Skeletal muscle satellite cell (primary cell): ENCODE data around the gene SUCO. TPM values are rescaled to one million over a fixed set of nuclear protein-coding genes. Genes with fewer than 3 reads are reported as not detected.
A peak's percentile ranks its signal among the peaks of the same experiment; 100 is the strongest.

Experiments used
- H3K27me3 ChIP-seq: 2 replicates; pipeline ENCODE4 v1.7.0; 2013; ENCODE audit warnings: low read length; ENCODE audit not compliant: control insufficient read depth, insufficient read depth
- H3K36me3 ChIP-seq: 2 replicates; pipeline ENCODE4 v1.7.0; 2013; ENCODE audit warnings: mild to moderate bottlenecking, control low read depth, low read length; ENCODE audit not compliant: insufficient read depth
- H3K4me1 ChIP-seq: 2 replicates; pipeline ENCODE4 v1.7.0; 2013; ENCODE audit warnings: low read length; ENCODE audit not compliant: control insufficient read depth, insufficient read depth
- H3K4me2 ChIP-seq: 2 replicates; pipeline ENCODE4 v1.7.0; 2013; ENCODE audit warnings: mild to moderate bottlenecking, low read length
- H3K4me3 ChIP-seq: 2 replicates; pipeline ENCODE4 v1.7.0; 2013; ENCODE audit warnings: low read length
- H3K9ac ChIP-seq: 2 replicates; pipeline ENCODE4 v1.7.0; 2013; ENCODE audit warnings: mild to moderate bottlenecking, low read depth, low read length, moderate library complexity
- H3K9me3 ChIP-seq: replicated peaks from 2 replicates; pipeline ENCODE4 v1.7.0; 2013; ENCODE audit warnings: mild to moderate bottlenecking, control low read depth, low read length
- total RNA-seq: library from RNA; depleted of rRNA; stranded (reverse); fragments of >200 nt; gene quantifications from 2 replicates; pipeline ENCODE4 v1.2.3, GENCODE V29; 2012; rRNA removed

The SUCO gene, protein sequence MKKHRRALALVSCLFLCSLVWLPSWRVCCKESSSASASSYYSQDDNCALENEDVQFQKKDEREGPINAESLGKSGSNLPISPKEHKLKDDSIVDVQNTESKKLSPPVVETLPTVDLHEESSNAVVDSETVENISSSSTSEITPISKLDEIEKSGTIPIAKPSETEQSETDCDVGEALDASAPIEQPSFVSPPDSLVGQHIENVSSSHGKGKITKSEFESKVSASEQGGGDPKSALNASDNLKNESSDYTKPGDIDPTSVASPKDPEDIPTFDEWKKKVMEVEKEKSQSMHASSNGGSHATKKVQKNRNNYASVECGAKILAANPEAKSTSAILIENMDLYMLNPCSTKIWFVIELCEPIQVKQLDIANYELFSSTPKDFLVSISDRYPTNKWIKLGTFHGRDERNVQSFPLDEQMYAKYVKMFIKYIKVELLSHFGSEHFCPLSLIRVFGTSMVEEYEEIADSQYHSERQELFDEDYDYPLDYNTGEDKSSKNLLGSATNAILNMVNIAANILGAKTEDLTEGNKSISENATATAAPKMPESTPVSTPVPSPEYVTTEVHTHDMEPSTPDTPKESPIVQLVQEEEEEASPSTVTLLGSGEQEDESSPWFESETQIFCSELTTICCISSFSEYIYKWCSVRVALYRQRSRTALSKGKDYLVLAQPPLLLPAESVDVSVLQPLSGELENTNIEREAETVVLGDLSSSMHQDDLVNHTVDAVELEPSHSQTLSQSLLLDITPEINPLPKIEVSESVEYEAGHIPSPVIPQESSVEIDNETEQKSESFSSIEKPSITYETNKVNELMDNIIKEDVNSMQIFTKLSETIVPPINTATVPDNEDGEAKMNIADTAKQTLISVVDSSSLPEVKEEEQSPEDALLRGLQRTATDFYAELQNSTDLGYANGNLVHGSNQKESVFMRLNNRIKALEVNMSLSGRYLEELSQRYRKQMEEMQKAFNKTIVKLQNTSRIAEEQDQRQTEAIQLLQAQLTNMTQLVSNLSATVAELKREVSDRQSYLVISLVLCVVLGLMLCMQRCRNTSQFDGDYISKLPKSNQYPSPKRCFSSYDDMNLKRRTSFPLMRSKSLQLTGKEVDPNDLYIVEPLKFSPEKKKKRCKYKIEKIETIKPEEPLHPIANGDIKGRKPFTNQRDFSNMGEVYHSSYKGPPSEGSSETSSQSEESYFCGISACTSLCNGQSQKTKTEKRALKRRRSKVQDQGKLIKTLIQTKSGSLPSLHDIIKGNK (N-terminal part only)
- total RNA-seq = 22.1 and 25.6 TPM in 2 replicates

DNA sequence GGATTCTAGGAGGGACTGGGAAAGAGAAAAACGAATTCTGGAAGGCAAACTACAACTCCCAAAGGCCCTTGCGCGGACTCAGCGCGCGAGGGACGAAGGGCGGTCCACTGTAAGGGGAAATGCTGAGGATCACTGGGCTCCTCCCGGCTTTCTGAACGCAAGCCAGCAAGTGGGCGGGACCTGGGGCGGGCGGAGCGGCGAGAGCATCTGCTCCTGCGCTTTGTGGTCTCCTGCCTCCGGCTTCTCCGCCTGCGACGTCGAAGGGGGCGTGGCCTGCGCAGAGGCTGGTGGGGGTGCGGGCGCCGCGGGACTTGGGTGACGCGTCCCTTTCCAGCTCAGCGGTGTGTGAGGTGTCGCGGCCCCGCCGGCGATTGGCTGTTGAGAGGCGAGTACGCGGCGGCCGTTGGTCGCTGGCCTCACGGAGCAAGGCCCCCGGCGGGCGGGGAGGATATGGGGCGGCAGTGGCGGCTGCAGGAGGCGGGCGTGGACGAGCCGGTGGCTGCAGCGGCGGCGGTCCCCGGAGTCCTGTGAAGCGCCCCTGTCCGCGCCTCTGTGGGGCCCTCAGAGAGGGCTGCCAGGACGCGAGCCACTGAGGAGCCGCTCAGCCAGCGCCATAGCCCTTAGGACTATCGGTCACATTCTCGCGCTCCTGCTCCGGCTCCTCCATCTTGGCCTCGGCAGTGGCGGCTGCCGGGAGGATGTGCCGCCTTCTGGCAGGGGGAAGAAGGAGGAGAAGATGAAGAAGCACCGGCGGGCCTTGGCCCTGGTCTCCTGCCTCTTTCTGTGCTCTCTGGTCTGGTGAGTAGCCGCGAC is at the start of gene SUCO:
SUCO (plus strand) TSS at position 451 of the 813 bp plus-strand sequence; CDS start at position 737, 286 bp downstream.
- Histone ChIP-seq H3K36me3 (no peaks in the 10 kb centered on the region), H3K4me2 (peak within 1 kb of the TSS; percentile 94), H3K27me3 (no peaks in the 10 kb centered on the region), H3K4me3 (peak within 1 kb of the TSS; percentile 92), H3K4me1 (peaks cover 27% of the 10 kb centered on the region), H3K9ac (peak within 1 kb of the TSS; percentile 91), H3K9me3 (no peaks in the 10 kb centered on the region)

DNA sequence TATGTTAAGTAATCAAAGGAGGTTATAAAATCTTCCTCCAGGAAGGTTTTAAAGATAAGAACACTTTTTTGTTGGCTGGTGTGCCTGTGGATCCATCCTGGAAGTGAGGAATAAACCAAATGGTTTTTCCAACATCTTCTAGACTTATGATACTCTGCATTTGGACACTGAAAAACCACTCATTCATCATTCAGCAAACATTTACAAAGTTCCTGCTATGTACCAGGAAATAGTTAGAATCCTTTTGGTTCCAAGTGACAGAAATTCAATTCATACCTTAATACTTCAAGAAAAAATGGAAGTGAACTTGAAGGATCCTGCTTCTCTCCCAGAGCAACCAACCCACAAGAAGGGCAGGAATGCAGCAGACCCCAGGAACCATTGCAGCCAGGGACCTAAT is 49.5 kb upstream of the SUCO start:
- Histone ChIP-seq H3K27me3 (peaks cover 51% of the 10 kb centered on the region), H3K9me3 (no peaks in the 10 kb centered on the region), H3K4me2 (no peak overlapping the region), H3K36me3 (no peaks in the 10 kb centered on the region), H3K9ac (no peak overlapping the region), H3K4me3 (no peak overlapping the region), H3K4me1 (no peaks in the 10 kb centered on the region)

DNA sequence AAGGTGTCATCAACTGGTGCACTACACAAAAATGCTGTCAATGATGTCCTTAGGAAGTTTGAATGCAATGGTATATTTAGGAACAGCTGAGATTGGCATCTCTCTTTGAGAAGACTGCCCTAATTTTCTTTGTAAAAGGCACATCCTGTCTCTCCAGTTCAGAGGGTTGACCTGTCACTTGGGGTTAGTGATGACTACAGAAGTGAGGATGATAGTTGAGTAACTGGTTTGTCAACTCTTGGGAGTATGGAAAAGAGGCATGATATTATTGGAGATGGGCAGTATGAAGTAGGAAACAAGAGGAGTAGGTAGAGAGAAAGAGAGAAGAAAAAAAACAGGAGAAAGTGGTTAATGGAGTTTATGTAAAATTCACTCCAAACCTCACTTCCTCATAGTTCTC is 48.7 kb upstream of the SUCO start:
- Histone ChIP-seq H3K4me2 (no peak overlapping the region), H3K9me3 (no peaks in the 10 kb centered on the region), H3K4me1 (no peaks in the 10 kb centered on the region), H3K4me3 (no peak overlapping the region), H3K27me3 (peaks cover 53% of the 10 kb centered on the region), H3K36me3 (no peaks in the 10 kb centered on the region), H3K9ac (no peak overlapping the region)

DNA sequence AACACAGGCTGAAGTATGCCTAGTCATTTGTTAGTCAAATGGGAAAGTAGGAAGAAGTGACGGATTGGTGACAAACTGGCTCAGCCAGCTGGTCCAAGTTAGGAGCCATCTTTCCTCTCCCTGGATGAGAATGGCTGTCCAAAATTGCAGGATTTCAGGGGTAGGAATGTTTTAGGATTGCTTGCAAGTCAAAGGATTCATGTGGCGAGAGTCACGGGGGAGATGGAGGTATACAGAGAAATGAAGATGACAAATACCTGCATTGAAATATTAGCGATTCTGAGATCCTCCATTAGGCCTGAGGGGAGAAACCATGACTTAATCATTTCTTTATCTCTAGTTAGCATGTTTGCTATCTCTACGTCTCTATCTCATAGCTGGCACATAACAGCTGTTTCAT is 47.3 kb upstream of the SUCO start:
- peaks cover 53% of the 10 kb centered on the region for H3K27me3 ChIP-seq
- no peaks in the 10 kb centered on the region for H3K36me3 ChIP-seq

DNA sequence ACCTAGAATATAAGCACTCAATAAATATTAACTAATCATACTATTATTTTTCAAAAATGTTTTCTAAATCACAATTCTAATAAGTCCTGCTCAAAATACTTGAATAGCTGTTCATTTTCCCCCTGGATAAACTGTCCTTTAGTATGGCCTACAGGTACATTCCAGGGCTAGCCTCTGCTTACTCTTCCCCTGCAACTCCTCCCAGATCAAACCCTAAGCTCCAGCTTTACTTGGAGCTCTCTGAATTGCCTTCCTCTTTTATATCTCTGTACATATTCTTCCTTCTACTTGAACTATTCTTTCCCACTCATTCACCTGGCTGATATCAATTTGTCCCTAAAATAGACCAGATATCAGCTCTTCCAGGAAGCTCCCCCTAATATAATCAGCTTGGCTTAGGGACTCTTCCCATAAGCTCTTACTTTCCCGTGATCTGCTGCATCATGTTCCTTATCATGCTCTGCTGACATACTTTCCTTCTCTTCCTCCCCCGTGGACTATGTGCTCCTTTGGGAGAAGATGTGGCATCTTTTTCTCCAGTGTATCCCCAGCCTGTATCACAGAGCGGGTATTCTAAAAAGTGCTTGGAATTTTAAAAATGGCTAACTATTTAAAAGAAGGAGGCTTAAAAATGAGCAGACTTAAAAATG is 46.0 kb upstream of the SUCO start:
- peaks cover 63% of the 10 kb centered on the region for H3K27me3 ChIP-seq
- no peaks in the 10 kb centered on the region for H3K36me3 ChIP-seq
- no peaks in the 10 kb centered on the region for H3K9me3 ChIP-seq
- H3K9ac ChIP-seq = no peak overlapping the region
- no peaks in the 10 kb centered on the region for H3K4me1 ChIP-seq
- no peak overlapping the region for H3K4me2 ChIP-seq
- no peak overlapping the region for H3K4me3 ChIP-seq

More for the DNA sequence above, 47.3 kb upstream of the SUCO start:
- Histone ChIP-seq H3K9me3 (no peaks in the 10 kb centered on the region), H3K4me2 (no peak overlapping the region), H3K9ac (no peak overlapping the region), H3K4me3 (no peak overlapping the region), H3K4me1 (no peaks in the 10 kb centered on the region)

DNA sequence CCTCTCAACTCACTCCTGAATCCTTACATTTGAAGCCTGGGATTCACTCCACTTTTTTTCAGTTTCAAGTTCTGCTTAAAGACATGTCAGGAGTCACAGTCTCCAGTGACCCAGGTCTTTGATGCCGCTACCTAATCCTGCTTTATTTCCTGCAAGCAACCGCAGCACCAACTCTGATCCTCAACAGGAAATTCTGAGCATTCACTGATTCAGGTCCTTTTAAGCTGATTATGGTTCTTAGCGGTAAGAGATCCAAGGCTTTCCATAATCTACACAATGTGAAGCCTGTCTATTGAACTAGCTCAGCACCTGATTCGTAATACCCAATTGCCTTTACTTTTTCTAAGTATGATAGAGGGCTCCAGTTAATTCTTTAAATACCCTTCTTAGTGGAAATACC is 45.4 kb upstream of the SUCO start:
- Histone ChIP-seq H3K9ac (no peak overlapping the region), H3K27me3 (peaks cover 63% of the 10 kb centered on the region), H3K4me2 (no peak overlapping the region), H3K36me3 (no peaks in the 10 kb centered on the region), H3K4me1 (no peaks in the 10 kb centered on the region), H3K9me3 (no peaks in the 10 kb centered on the region), H3K4me3 (no peak overlapping the region)

DNA sequence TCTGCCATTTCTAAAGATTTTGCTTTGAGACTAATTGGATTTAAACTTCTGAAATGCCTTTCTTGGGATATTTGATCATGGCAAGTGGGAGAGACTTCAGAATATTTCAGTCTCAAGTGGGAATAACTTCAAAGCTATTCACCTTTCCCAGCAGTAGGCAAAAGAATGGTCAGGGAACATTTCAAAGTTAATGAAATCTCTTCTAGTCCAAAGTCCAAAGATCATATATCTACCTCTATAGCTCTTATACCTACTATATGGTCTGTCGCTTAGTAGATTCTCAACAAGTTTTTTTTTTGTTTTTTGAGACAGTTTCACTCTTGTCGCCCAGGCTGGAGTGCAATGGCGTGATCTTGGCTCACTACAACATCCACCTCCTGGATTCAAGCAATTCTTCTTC is 44.6 kb upstream of the SUCO start:
- Histone ChIP-seq H3K4me2 (no peak overlapping the region), H3K36me3 (no peaks in the 10 kb centered on the region), H3K27me3 (peaks cover 61% of the 10 kb centered on the region), H3K4me3 (no peak overlapping the region), H3K9ac (no peak overlapping the region), H3K9me3 (no peaks in the 10 kb centered on the region), H3K4me1 (no peaks in the 10 kb centered on the region)

DNA sequence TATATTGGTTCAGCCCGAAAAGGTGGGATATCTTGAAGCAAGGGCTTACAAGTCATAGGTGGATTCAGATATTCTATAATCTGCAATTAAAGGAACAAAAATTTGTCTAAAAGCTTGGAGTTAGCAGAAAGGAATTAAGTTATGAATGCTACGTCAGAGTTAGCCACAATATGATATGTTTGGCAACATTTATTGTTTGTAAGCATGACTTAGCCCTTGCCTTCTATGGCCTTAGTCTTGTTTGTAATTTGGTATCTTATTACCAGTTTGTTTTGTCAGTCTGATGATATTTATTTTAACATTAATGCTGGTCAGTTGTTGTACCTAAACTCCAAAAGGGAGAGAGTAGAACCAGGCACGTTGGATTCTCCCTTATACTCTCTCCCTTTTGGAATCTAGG is 43.1 kb upstream of the SUCO start:
- Histone ChIP-seq H3K4me1 (no peaks in the 10 kb centered on the region), H3K4me2 (no peak overlapping the region), H3K4me3 (no peak overlapping the region), H3K9ac (no peak overlapping the region), H3K36me3 (no peaks in the 10 kb centered on the region), H3K27me3 (peaks cover 49% of the 10 kb centered on the region), H3K9me3 (no peaks in the 10 kb centered on the region)

DNA sequence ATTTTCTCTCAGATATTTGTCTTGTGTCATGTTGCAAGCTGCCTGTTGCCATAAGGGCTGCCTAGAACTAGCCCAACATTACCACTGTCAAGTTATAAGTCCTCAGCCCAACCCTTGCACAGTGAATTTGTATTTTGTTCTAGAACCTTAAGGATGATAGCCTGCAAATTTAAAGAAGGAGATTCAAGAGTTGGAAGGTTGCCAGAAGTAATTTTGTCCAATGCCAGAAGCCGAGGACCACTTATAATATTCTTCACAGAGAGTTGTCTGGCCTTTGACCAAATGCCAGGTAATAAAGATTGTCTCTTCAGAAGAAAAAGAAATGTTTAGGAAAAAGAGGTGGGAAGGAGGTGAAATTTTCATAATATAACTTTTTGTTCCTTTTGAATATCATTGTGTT is 40.5 kb upstream of the SUCO start:
- H3K4me1 ChIP-seq = no peaks in the 10 kb centered on the region
- no peaks in the 10 kb centered on the region for H3K36me3 ChIP-seq
- H3K9ac ChIP-seq = no peak overlapping the region
- H3K27me3 ChIP-seq = peaks cover 29% of the 10 kb centered on the region
- no peak overlapping the region for H3K4me3 ChIP-seq
- no peaks in the 10 kb centered on the region for H3K9me3 ChIP-seq
- H3K4me2 ChIP-seq = no peak overlapping the region

DNA sequence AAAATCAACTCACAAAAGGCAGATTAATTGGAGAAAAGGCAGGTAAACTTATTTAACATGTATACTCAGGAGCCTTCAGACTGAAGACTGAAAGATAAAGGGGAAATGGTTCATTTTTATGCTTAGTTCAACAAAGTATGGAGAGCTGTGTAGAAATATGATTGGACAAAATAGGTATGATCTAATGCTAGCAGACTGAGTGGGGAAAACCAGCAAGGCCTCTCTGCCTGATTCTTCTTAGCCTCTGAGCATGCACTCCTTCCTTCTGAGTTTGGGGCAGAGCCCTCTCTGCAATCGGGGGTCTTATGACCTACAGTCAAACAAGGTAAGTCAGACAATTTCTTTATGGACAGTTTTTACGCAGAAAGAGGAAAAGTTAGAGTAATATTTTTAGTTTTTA is 38.8 kb upstream of the SUCO start:
- no peak overlapping the region for H3K4me2 ChIP-seq
- H3K36me3 ChIP-seq = no peaks in the 10 kb centered on the region
- no peak overlapping the region for H3K9ac ChIP-seq
- H3K4me1 ChIP-seq = no peaks in the 10 kb centered on the region
- H3K27me3 ChIP-seq = peaks cover 17% of the 10 kb centered on the region
- no peak overlapping the region for H3K4me3 ChIP-seq
- H3K9me3 ChIP-seq = no peaks in the 10 kb centered on the region
